K562 (cell line): ENCODE measurements around the gene USP19. TPM values are rescaled to one million over a fixed set of nuclear protein-coding genes. Genes with fewer than 3 reads are reported as not detected.

Source experiments
- DDX20 ChIP-seq: fragments of 450-650 bp; IDR thresholded peaks from 2 replicates; pipeline ENCODE4 v1.6.1; 2016; ENCODE audit warnings: missing genetic modification characterization, low read depth, mild to moderate bottlenecking, missing compliant biosample characterization, moderate library complexity
- E2F3 ChIP-seq: fragments of 250-450 bp; sonication (Bioruptor Pico); IDR thresholded peaks from 2 replicates; pipeline ENCODE4 v1.4.0; 2020; ENCODE audit warnings: mild to moderate bottlenecking
- E4F1 ChIP-seq: fragments of 250-450 bp; sonication (Bioruptor Pico); IDR thresholded peaks from 2 replicates; pipeline ENCODE4 v1.5.0; 2021; ENCODE audit warnings: mild to moderate bottlenecking, borderline replicate concordance
- ELK1 ChIP-seq: sonication (generic); formaldehyde crosslinking; IDR thresholded peaks from 2 replicates; pipeline ENCODE4 v1.8.1; 2022; ENCODE audit warnings: missing genetic modification reagents
- HDGF ChIP-seq: fragments of 450-650 bp; IDR thresholded peaks from 2 replicates; pipeline ENCODE4 v1.6.1; 2016
- JUND ChIP-seq, 2 experiments: IDR thresholded peaks; 2 replicates in 1 of 2; 3 replicates in 1 of 2; pipeline ENCODE4 v1.6.1; 2011; ENCODE audit warnings: borderline replicate concordance in 2 of 2, low read depth in 2 of 2, low read length in 2 of 2, improper control_type of control experiment in 1 of 2, missing biosample characterization in 1 of 2, missing genetic modification characterization in 1 of 2, missing genetic modification reagents in 1 of 2
- NCOA2 ChIP-seq, 2 experiments: fragments of 450-650 bp; IDR thresholded peaks; 2 replicates each; pipeline ENCODE4 v1.6.1; 2018; ENCODE audit warnings: mild to moderate bottlenecking in 2 of 2, moderate library complexity in 1 of 2; ENCODE audit not compliant: partially characterized antibody in 2 of 2
- NFATC3 ChIP-seq: fragments of 450-650 bp; IDR thresholded peaks from 2 replicates; pipeline ENCODE4 v1.6.1; 2017; ENCODE audit warnings: mild to moderate bottlenecking
- NRF1 ChIP-seq, 2 experiments: fragments of 450-650 bp; IDR thresholded peaks in 1 of 2; conservative IDR thresholded peaks in 1 of 2; 2 replicates each; pipeline ENCODE4 v1.6.1; 2014; ENCODE audit warnings: mild to moderate bottlenecking in 2 of 2
- POLR2H ChIP-seq: IDR thresholded peaks from 2 replicates; pipeline ENCODE4 v1.6.1; 2016; ENCODE audit warnings: missing genetic modification characterization, low read depth, mild to moderate bottlenecking, control low read depth, missing compliant biosample characterization, moderate library complexity
- RCOR1 ChIP-seq, 2 experiments: IDR thresholded peaks; 2 replicates each; pipeline ENCODE4 v1.6.1; 2012; ENCODE audit warnings: low read depth in 2 of 2, low read length in 2 of 2, borderline replicate concordance in 1 of 2, improper control_type of control experiment in 1 of 2
- SIX5 ChIP-seq, 2 experiments: IDR thresholded peaks; 2 replicates each; pipeline ENCODE4 v1.6.1; 2011; ENCODE audit warnings: low read length in 2 of 2, borderline replicate concordance in 1 of 2, low read depth in 1 of 2, mild to moderate bottlenecking in 1 of 2, moderate library complexity in 1 of 2; ENCODE audit not compliant: insufficient read depth in 1 of 2
- SNAPC5 ChIP-seq: fragments of 250-450 bp; sonication (Bioruptor Pico); IDR thresholded peaks from 2 replicates; pipeline ENCODE4 v1.8.0; 2021; ENCODE audit warnings: moderate library complexity, mild to moderate bottlenecking, inconsistent platforms
- TRIM24 ChIP-seq, 2 experiments: fragments of 450-650 bp; IDR thresholded peaks; 2 replicates each; pipeline ENCODE4 v1.6.1; 2016
- ZBTB2 ChIP-seq: fragments of 450-650 bp; IDR thresholded peaks from 2 replicates; pipeline ENCODE4 v1.6.1; 2016; ENCODE audit warnings: antibody characterized with exemption
- ZHX1 ChIP-seq: fragments of 150-350 bp; conservative IDR thresholded peaks from 2 replicates; pipeline ENCODE4 v1.6.1; 2014; ENCODE audit warnings: low read length
- ZKSCAN1 ChIP-seq: fragments of 150-350 bp; IDR thresholded peaks from 2 replicates; pipeline ENCODE4 v1.6.1; 2016; ENCODE audit warnings: low read depth, low read length
- ZNF507 ChIP-seq: conservative IDR thresholded peaks from 2 replicates; pipeline ENCODE4 v1.6.1; 2017; ENCODE audit warnings: missing genetic modification characterization, missing compliant biosample characterization
- polyA plus RNA-seq, 8 experiments: library from polyadenylated mRNA; depleted of rRNA in 4 of 8; stranded (reverse) in 5 of 8; unstranded in 3 of 8; fragments of >200 nt; fragmentation: Nextera tagmentation in 2 of 8; fragmentation: Illumina TruSeq in 1 of 8; extraction: Ambion mirVana in 2 of 8; extraction: Trizol in 1 of 8; gene quantifications; 2 replicates each; pipeline versions ENCODE4 v1.2.1 to v1.2.3, GENCODE V29; 2011 to 2014; ENCODE audit warnings: inconsistent platforms in 1 of 8, missing spikeins in 1 of 8
- total RNA-seq, 7 experiments: library from RNA; depleted of rRNA in 6 of 7; stranded (reverse); fragments of >200 nt in 6 of 7; fragmentation: Illumina TruSeq in 2 of 7; extraction: Trizol in 2 of 7; gene quantifications; 2 replicates each; pipeline versions ENCODE4 v1.2.1 to v1.2.3, GENCODE V29; 2011 to 2021; ENCODE audit warnings: low replicate concordance in 1 of 7

Gene USP19
- total and polyA plus RNA-seq, 9 of the 15 experiments (the other 6 are each of a cell fraction or from before 2014, with no cell fraction given) = 0.24 to 65.9 (median 36.9) TPM

- TF ChIP-seq POLR2H (no peak), SNAPC5 (CRISPR knock-in tag) (no peak), ZBTB2 (peak; percentile 83; the same call in 1 of the 2 replicates), E2F3 (CRISPR knock-in tag) (no peak), NRF1 (conservative IDR thresholded peaks at IDR 0.05 in 1 of 2, IDR thresholded peaks at IDR 0.05 in 1 of 2) (peak; percentile 69 to 73), SIX5 (IDR thresholded peaks at IDR 0.05; ENCODE audit: borderline replicate concordance in 1 of 2, insufficient read depth in 1 of 2, low read depth in 1 of 2, low read length in 2 of 2) (no peak), ELK1 (CRISPR knock-in tag) (no peak), TRIM24 (IDR thresholded peaks at IDR 0.05) (0 out of 4 replicates have a peak, but pooled peaks of 1 of the 2 experiments have one; percentile 25), NFATC3 (no peak), DDX20 (no peak), RCOR1 (IDR thresholded peaks at IDR 0.05; ENCODE audit: borderline replicate concordance in 1 of 2, low read depth in 2 of 2, low read length in 2 of 2) (no peak), ZHX1 (no peak), JUND (IDR thresholded peaks at IDR 0.05; ENCODE audit: borderline replicate concordance, low read depth, low read length) (no peak), JUND (tag; IDR thresholded peaks at IDR 0.05; ENCODE audit: borderline replicate concordance, low read depth, low read length) (no peak; the same call in 2 of the 3 replicates), ZNF507 (tag) (no peak), NCOA2 (IDR thresholded peaks at IDR 0.05; ENCODE audit: partially characterized antibody in 2 of 2) (no peak), ZKSCAN1 (no peak), E4F1 (CRISPR knock-in tag) (no peak), HDGF (no peak)
These were observed at the start of gene USP19 (continued) for GRCh38 chr3:49120438-49121131.
